Lower leg skin (tissue), 3 donors: ENCODE results near the gene TSKU.

Source experiments
- CTCF ChIP-seq, 3 donors: fragments of 450-650 bp; IDR thresholded peaks; one replicate each; pipeline ENCODE4 v1.5.1; 2016; ENCODE audit warnings: antibody characterized with exemption in 3 of 3, mild to moderate bottlenecking in 3 of 3, moderate library complexity in 2 of 3
- POLR2A ChIP-seq, 2 donors: fragments of 450-650 bp; IDR thresholded peaks; one replicate each; pipeline ENCODE4 v1.6.1; 2016 to 2017; ENCODE audit warnings: antibody characterized with exemption in 2 of 2, mild to moderate bottlenecking in 1 of 2, moderate library complexity in 1 of 2

- no peak for TF ChIP-seq CTCF (IDR thresholded peaks at IDR 0.05)
- no peak for TF ChIP-seq POLR2A (IDR thresholded peaks at IDR 0.05)
These were observed 9.2 kb upstream of the TSKU start for GRCh38 chr11:76773921-76774361.
